ENCODE results near the gene KPNA6.

- TF ChIP-seq GATA2 (IDR thresholded peaks at IDR 0.05; ENCODE audit: low read depth, low read length) (no peak), GATA3 (IDR thresholded peaks at IDR 0.05; ENCODE audit: low read depth, low read length) (no peak)
Observed at GRCh38 chr1:32179193-32179442, 71.3 kb downstream of the KPNA6 start.

Measured in SH-SY5Y (cell line).